SK-N-MC (cell line): ENCODE measurements around the gene WWTR1.

ENCODE experiments used
- EZH2 ChIP-seq: fragments of 200-600 bp; sonication (generic); IDR thresholded peaks from one replicate; pipeline ENCODE4 v1.6.1; 2017; ENCODE audit warnings: antibody characterized with exemption
- FOXP2 ChIP-seq: optimal IDR thresholded peaks from 2 replicates; pipeline ENCODE3; 2011; ENCODE audit warnings: mild to moderate bottlenecking, moderate library complexity; ENCODE audit not compliant: insufficient read depth; ENCODE audit errors: extremely low read length, control extremely low read depth
- POLR2AphosphoS5 ChIP-seq: IDR thresholded peaks from 2 replicates; pipeline ENCODE4 v1.6.1; 2012; ENCODE audit warnings: mild to moderate bottlenecking, low read depth, low read length, borderline replicate concordance

- TF ChIP-seq POLR2AphosphoS5 (no peak), FOXP2 (no peak), EZH2 (no peak)
These were observed 64.2 kb downstream of the WWTR1 start for GRCh38 chr3:149593418-149594160.
